Measurements from ENCODE around the gene ZNFX1. TPM values are rescaled to one million over a fixed set of nuclear protein-coding genes. Genes with fewer than 3 reads are reported as not detected.

Gene ZNFX1
- total RNA-seq, 5 donors from 2014 or later (not counting 1 experiment from before 2014, with no cell fraction given): 53.8 to 72.2 (median 64.7) TPM

DNA sequence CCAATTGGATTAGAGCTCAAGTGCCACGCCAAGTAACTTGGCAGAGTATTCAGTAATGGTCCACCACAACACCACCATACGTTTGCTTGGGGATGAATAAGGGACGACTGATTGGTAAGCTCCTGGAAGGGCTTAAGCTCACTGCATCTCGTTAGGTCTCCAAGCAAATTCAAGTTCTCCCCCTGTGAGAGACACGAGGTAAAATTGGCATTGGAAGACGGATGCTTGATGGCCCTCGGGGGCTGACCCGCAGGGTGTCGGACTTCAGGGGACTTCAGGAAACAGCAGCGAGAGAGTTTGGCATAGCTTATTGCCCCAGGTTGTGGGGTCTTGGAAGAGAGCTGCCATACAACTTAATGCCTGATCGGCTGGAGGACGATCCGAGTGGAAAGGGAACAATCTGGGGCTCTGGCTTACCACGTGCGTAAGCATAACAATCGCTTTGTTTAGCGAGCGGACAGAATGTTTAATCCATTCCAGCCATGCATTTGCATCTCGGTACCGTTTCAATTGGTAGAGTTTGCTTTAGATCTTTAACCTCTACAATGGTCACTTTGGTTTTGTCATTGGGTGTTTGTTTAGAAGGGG, 4.8 kb upstream of the ZNFX1 start:
- DNase-seq (peak in 1 of 35 experiments; percentile 27), ATAC-seq (replicated peaks in 1 of 4) (no peak)
- Histone ChIP-seq H3K27me3 (replicated peaks in 1 of 2; ENCODE audit: control insufficient read depth in 2 of 2, extremely low read depth in 1 of 2, insufficient read depth in 2 of 2, low read length in 1 of 2) (no peaks in the 10 kb centered on the region), H3K4me3 (ENCODE audit: control insufficient read depth in 1 of 2, extremely low read depth in 1 of 2, low read length in 1 of 2) (peak overlapping the region in 1 of 2 donors; percentile 41), H3K4me1 (ENCODE audit: control insufficient read depth in 1 of 2, extremely low read depth in 1 of 2, insufficient read depth in 2 of 2, low read length in 2 of 2) (peaks cover 0 to 48% of the 10 kb centered on the region in 2 experiments), H3K36me3 (ENCODE audit: control insufficient read depth in 2 of 2, extremely low read depth in 1 of 2, insufficient read depth in 1 of 2, low read length in 1 of 2) (peaks cover 37 to 86% of the 10 kb centered on the region in 2 donors), H3K27ac (ENCODE audit: low read length) (peak overlapping the region; percentile 92), H3K9me3 (peaks cover 33% of the 10 kb centered on the region)
- WGBS (ENCODE audit: insufficient coverage): 44% methylated on average over 12 of the region's 20 CpGs
- Mint-ChIP-seq H3K4me3 (peak overlapping the region; percentile 58 to 97 (median 88)), H3K27me3 (no peaks in the 10 kb centered on the region), H3K27ac (peak overlapping the region; percentile 58 to 79), H3K36me3 (peaks cover 93% of the 10 kb centered on the region), H3K9me3 (peaks cover 36 to 66% (median 55%) of the 10 kb centered on the region in 3 donors), H3K4me1 (peaks cover 69 to 72% (median 72%) of the 10 kb centered on the region in 3 donors)
- ChIA-PET CTCF (no interaction called here), POLR2A (interaction anchor here (0.5 to 1.8 kb wide), 3 partner anchors 18 to 1722 kb away, joined by 3 to 7 read pairs (median 4); no protein-coding TSS in a partner anchor)

DNA sequence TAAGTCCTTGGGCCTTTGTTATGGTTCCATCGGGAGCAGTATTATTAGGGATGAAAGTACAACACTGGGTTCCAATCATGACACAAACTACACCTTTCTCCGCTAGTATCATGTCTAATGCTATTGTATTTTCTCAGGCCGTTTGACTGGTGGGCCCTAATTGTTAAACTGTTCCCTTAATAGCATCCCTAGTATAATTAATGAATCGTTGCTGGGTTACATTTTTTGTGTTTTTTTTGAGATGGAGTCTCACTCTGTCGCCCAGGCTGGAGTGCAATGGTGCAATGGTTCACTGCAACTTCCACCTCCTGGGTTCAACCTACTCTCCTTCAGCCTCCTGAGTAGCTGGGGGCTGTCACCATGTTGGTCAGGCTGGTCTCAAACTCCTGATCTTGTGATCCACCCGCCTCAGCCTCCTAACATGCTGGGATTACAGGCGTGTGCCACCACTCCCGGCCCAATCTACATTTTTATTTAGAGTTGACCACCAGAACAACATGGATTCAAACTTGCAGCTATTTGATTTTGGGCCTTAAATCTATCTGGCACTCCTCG, 4.1 kb upstream of the ZNFX1 start:
- H3K36me3 ChIP-seq (ENCODE audit: control insufficient read depth in 2 of 2, extremely low read depth in 1 of 2, insufficient read depth in 1 of 2, low read length in 1 of 2): peaks cover 35 to 79% of the 10 kb centered on the region in 2 donors
- DNase-seq (no peak), ATAC-seq (replicated peaks in 1 of 4) (no peak)
- H3K9me3 Mint-ChIP-seq: peaks cover 30 to 59% (median 48%) of the 10 kb centered on the region in 3 donors
- peak overlapping the region in 1 of 2 donors; percentile 41 for H3K4me3 ChIP-seq (ENCODE audit: control insufficient read depth in 1 of 2, extremely low read depth in 1 of 2, low read length in 1 of 2)
- H3K27me3 Mint-ChIP-seq: no peaks in the 10 kb centered on the region
- peak overlapping the region; percentile 58 to 79 for H3K27ac Mint-ChIP-seq
- H3K9me3 ChIP-seq: peaks cover 29% of the 10 kb centered on the region
- H3K36me3 Mint-ChIP-seq: peaks cover 86% of the 10 kb centered on the region
- 56% methylated on average over 2 of the region's 9 CpGs for WGBS (ENCODE audit: insufficient coverage)
- POLR2A ChIA-PET: interaction anchor here (0.7 to 1.8 kb wide), 3 partner anchors 11 to 21 kb away, joined by 3 to 7 read pairs (median 5); no protein-coding TSS in a partner anchor
- peaks cover 66 to 78% (median 69%) of the 10 kb centered on the region in 3 donors for H3K4me1 Mint-ChIP-seq
- H3K27me3 ChIP-seq (replicated peaks in 1 of 2; ENCODE audit: control insufficient read depth in 2 of 2, extremely low read depth in 1 of 2, insufficient read depth in 2 of 2, low read length in 1 of 2): no peaks in the 10 kb centered on the region
- H3K4me3 Mint-ChIP-seq: peak overlapping the region; percentile 88 to 97 (median 91)
- H3K4me1 ChIP-seq (ENCODE audit: control insufficient read depth in 1 of 2, extremely low read depth in 1 of 2, insufficient read depth in 2 of 2, low read length in 2 of 2): peaks cover 0 to 50% of the 10 kb centered on the region in 2 experiments
- peak overlapping the region; percentile 92 for H3K27ac ChIP-seq (ENCODE audit: low read length)
- CTCF ChIA-PET: no interaction called here

DNA sequence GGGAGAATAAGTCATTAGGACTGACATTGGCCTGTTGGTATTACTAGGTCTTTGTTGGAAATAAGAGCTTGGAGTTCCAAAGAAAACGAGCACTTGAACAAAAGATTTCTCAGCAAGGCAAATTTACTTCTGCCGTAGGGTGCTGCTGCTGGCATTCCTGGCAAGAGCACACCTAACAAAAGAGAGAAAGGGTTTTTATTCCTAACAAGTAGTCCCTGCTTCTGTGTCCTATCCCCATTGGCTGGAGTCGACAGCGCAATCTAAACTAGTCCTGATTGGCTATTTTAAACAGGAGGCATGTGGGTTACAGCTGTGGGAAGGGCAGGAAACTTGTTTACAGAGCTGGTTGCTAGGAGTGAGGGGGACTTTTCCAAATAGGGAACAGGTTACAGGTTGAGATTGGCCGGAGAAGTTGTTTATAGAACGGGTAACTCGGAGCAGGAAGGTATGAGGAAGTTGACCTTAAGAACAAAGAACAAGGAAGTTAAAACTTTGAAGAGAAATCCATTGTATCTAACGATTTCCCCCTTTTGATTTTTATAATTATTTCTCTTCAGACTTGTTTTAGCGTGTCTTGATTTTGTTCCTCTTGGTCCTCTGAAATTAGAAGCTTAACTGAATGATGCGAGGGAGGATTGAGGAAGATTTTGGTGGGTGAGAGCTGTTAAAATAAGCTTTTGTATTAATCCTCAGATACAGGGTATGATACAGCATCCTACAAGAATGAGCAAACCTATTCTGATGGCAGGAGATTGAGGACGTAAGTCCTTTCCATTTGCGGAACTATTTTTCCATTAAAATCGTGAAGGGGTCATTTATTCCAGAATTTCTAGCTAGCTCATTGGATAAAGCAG, 3.4 kb upstream of the ZNFX1 start:
- Histone ChIP-seq H3K4me1 (ENCODE audit: control insufficient read depth in 1 of 2, extremely low read depth in 1 of 2, insufficient read depth in 2 of 2, low read length in 2 of 2) (peaks cover under 1 to 57% of the 10 kb centered on the region in 2 experiments), H3K27me3 (replicated peaks in 1 of 2; ENCODE audit: control insufficient read depth in 2 of 2, extremely low read depth in 1 of 2, insufficient read depth in 2 of 2, low read length in 1 of 2) (no peaks in the 10 kb centered on the region), H3K36me3 (ENCODE audit: control insufficient read depth in 2 of 2, extremely low read depth in 1 of 2, insufficient read depth in 1 of 2, low read length in 1 of 2) (peaks cover 35 to 72% of the 10 kb centered on the region in 2 donors), H3K4me3 (ENCODE audit: control insufficient read depth in 1 of 2, extremely low read depth in 1 of 2, low read length in 1 of 2) (peak overlapping the region in 1 of 2 donors; percentile 50), H3K9me3 (peaks cover 29% of the 10 kb centered on the region), H3K27ac (ENCODE audit: low read length) (peak overlapping the region; percentile 92)
- DNase-seq (peak in 1 of 35 experiments; percentile 32), ATAC-seq (replicated peaks in 1 of 4) (no peak)
- ChIA-PET POLR2A (interaction anchor here (0.6 to 1.8 kb wide), 5 partner anchors 8 to 652 kb away, joined by 3 to 7 read pairs (median 4); no protein-coding TSS in a partner anchor), CTCF (no interaction called here)
- WGBS (ENCODE audit: insufficient coverage): 23% methylated on average over 3 of the region's 13 CpGs
- peaks cover 71 to 85% (median 74%) of the 10 kb centered on the region in 3 donors for H3K4me1 Mint-ChIP-seq
- peaks cover 29 to 52% (median 43%) of the 10 kb centered on the region in 3 donors for H3K9me3 Mint-ChIP-seq
- H3K27ac Mint-ChIP-seq: peak overlapping the region; percentile 74 to 79
- H3K27me3 Mint-ChIP-seq: no peaks in the 10 kb centered on the region
- peak overlapping the region; percentile 88 to 97 (median 91) for H3K4me3 Mint-ChIP-seq
- H3K36me3 Mint-ChIP-seq: peaks cover 82% of the 10 kb centered on the region

DNA sequence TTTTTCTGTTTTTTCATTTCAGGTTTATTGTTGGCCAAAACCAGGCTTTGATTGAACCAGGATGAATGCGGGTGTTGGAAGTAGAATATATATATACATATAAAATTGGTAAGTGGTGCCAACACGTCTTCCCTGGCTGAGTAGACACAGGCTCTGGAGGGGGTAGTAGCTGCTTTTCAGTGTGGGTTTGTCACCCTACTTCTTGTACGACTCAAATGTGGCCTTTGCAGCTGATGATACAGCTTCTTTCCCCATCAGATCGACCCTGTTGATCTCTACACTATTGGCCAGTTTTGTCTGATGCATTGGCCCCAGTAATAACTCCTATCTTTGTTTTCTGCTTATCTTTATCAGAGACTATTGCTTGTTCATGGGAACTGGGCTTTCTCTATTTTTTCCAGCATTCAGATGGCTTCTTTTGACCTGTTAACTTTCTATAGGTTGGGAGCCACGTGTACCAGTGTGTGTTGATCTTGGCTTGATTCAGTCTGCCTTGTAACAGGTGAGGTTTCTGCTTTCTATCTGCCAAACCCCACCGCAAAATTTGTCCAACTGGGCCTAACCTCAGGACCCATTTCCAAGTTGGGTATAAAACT, 2.7 kb upstream of the ZNFX1 start:
- no peaks in the 10 kb centered on the region for H3K27me3 Mint-ChIP-seq
- ChIA-PET CTCF (interaction anchor here in 1 of 2 donors (0.7 to 0.9 kb wide), 2 partner anchors 13 to 94 kb away, joined by 3 to 4 read pairs; no protein-coding TSS in a partner anchor), POLR2A (interaction anchor here (0.7 to 1.1 kb wide), 4 partner anchors 9 to 15 kb away, joined by 3 to 8 read pairs (median 4); no protein-coding TSS in a partner anchor)
- peaks cover 33 to 67% of the 10 kb centered on the region in 2 donors for H3K36me3 ChIP-seq (ENCODE audit: control insufficient read depth in 2 of 2, extremely low read depth in 1 of 2, insufficient read depth in 1 of 2, low read length in 1 of 2)
- peak overlapping the region; percentile 88 to 97 (median 91) for H3K4me3 Mint-ChIP-seq
- H3K27ac ChIP-seq (ENCODE audit: low read length): peak overlapping the region; percentile 92
- H3K36me3 Mint-ChIP-seq: peaks cover 78% of the 10 kb centered on the region
- H3K4me3 ChIP-seq (ENCODE audit: control insufficient read depth in 1 of 2, extremely low read depth in 1 of 2, low read length in 1 of 2): peak overlapping the region; percentile 50 to 91
- DNase-seq (no peak), ATAC-seq (replicated peaks in 1 of 4) (no peak)
- H3K4me1 Mint-ChIP-seq: peaks cover 75 to 87% (median 79%) of the 10 kb centered on the region in 3 donors
- H3K9me3 ChIP-seq: peaks cover 29% of the 10 kb centered on the region
- H3K27ac Mint-ChIP-seq: peak overlapping the region; percentile 86 to 97
- H3K27me3 ChIP-seq (replicated peaks in 1 of 2; ENCODE audit: control insufficient read depth in 2 of 2, extremely low read depth in 1 of 2, insufficient read depth in 2 of 2, low read length in 1 of 2): no peaks in the 10 kb centered on the region
- H3K4me1 ChIP-seq (ENCODE audit: control insufficient read depth in 1 of 2, extremely low read depth in 1 of 2, insufficient read depth in 2 of 2, low read length in 2 of 2): peaks cover 8 to 61% of the 10 kb centered on the region in 2 experiments
- WGBS (ENCODE audit: insufficient coverage): no CpG with 5 or more reads among the region's 6 CpGs
- H3K9me3 Mint-ChIP-seq: peaks cover 27 to 46% (median 39%) of the 10 kb centered on the region in 3 donors

DNA sequence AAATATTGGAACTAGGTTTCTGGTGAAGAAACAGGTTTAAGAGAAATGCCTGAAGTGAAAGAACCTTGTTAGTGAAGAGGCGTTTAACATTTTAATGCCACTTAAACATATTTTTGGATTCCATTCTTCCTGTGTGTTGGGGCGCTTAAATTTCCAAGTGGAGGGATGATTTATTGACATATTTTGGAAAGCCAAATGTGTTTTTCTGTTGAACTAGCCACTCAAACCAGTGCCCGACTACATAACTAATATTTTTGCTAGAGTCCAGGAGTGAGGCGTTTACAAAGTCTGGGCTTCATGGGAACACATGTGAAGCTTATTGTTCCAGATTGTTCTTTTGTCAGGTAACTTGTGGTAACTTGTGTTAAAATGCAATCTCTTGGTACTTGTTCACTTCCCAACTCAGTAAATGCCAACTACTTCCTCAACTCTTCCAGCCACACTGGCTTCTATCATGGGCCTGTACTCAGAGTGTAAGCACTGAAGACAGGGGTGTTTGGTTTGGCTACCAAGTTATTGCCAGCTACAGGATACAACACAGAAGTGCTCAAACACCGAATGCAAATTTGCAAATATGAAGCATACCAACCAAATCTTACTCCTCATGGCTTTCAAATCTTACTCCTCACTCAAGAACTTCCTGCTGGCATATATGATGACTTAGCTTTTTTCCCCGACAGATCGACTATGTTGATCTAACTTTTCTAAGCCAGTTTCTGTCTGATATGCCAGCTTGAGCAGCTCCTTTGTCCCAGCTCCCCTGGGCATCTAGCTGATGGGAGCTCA, 2.0 kb upstream of the ZNFX1 start:
- WGBS (ENCODE audit: insufficient coverage): 24% methylated on average over 3 of the region's 7 CpGs
- Histone ChIP-seq H3K4me1 (ENCODE audit: control insufficient read depth in 1 of 2, extremely low read depth in 1 of 2, insufficient read depth in 2 of 2, low read length in 2 of 2) (peaks cover 12 to 67% of the 10 kb centered on the region in 2 experiments), H3K27ac (ENCODE audit: low read length) (peak overlapping the region; percentile 92), H3K36me3 (ENCODE audit: control insufficient read depth in 2 of 2, extremely low read depth in 1 of 2, insufficient read depth in 1 of 2, low read length in 1 of 2) (peaks cover 26 to 67% of the 10 kb centered on the region in 2 donors), H3K27me3 (replicated peaks in 1 of 2; ENCODE audit: control insufficient read depth in 2 of 2, extremely low read depth in 1 of 2, insufficient read depth in 2 of 2, low read length in 1 of 2) (no peaks in the 10 kb centered on the region), H3K4me3 (ENCODE audit: control insufficient read depth in 1 of 2, extremely low read depth in 1 of 2, low read length in 1 of 2) (peak overlapping the region; percentile 91 to 100), H3K9me3 (peaks cover 23% of the 10 kb centered on the region)
- H3K9me3 Mint-ChIP-seq: peaks cover 23 to 39% (median 34%) of the 10 kb centered on the region in 3 donors
- no peaks in the 10 kb centered on the region for H3K27me3 Mint-ChIP-seq
- peak overlapping the region; percentile 86 to 97 for H3K27ac Mint-ChIP-seq
- ChIA-PET CTCF (interaction anchor here in 1 of 2 donors (0.7 to 0.9 kb wide), 2 partner anchors 13 to 93 kb away, joined by 3 to 4 read pairs; no protein-coding TSS in a partner anchor), POLR2A (interaction anchor here (0.6 to 1.6 kb wide), 6 partner anchors 8 to 42 kb away, joined by 3 to 8 read pairs (median 4); no protein-coding TSS in a partner anchor)
- ATAC-seq (replicated peaks in 1 of 4) (no peak), DNase-seq (peak in 1 of 35 experiments; percentile 25)
- peaks cover 74 to 88% (median 81%) of the 10 kb centered on the region in 3 donors for H3K4me1 Mint-ChIP-seq
- H3K36me3 Mint-ChIP-seq: peaks cover 76% of the 10 kb centered on the region
- peak overlapping the region; percentile 88 to 97 (median 91) for H3K4me3 Mint-ChIP-seq

All from T-cell (primary cell).